ENCODE measurements around the gene GORAB.

DNA sequence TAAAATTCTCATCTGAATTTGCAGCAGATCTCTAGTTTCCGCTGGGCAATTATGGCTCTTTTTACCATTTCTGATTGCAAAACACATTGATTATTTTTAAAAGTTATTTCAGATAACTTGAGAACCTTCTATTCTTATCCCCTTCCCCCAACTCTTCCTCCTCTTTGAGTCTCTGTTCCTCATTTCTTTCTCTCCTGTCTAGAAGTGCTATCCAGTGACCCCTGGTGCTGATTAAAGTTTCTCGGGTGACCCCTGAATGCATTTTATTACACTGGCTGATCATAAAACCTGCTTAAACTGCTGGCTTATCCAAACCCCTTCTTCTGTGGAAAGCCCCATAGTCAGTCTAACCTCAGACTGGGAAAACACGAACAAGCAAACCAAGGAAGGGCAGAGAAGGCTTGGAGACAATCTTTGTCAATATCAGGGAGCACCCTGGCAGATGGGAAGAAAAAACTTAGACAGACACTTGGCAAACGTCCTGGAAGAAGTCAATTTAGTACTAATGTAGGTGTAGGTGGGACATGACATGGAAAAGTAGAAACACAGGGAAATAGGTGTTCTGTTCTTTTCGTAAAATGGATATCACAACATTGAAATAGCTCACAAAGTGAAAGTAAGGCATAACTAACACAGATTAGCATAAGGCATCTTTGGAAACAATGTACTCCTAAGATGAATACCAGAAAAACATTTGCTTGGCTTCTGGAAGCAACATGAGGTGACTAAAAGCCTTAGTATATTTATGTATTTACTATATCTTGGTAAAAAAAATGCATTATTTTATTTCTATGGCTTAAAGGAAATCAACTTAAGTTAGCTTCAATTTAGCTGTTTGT is 61.4 kb downstream of the GORAB start:
- TF ChIP-seq, protein P1, sequence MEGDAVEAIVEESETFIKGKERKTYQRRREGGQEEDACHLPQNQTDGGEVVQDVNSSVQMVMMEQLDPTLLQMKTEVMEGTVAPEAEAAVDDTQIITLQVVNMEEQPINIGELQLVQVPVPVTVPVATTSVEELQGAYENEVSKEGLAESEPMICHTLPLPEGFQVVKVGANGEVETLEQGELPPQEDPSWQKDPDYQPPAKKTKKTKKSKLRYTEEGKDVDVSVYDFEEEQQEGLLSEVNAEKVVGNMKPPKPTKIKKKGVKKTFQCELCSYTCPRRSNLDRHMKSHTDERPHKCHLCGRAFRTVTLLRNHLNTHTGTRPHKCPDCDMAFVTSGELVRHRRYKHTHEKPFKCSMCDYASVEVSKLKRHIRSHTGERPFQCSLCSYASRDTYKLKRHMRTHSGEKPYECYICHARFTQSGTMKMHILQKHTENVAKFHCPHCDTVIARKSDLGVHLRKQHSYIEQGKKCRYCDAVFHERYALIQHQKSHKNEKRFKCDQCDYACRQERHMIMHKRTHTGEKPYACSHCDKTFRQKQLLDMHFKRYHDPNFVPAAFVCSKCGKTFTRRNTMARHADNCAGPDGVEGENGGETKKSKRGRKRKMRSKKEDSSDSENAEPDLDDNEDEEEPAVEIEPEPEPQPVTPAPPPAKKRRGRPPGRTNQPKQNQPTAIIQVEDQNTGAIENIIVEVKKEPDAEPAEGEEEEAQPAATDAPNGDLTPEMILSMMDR (IDR thresholded peaks at IDR 0.05) = no peak
- TF ChIP-seq POLR2A (IDR thresholded peaks at IDR 0.05) (no peak), POLR2AphosphoS5 (IDR thresholded peaks at IDR 0.05) (no peak)

Data from prostate gland (tissue), 2 donors.